ENCODE results near the gene XPNPEP3.

The XPNPEP3 gene

DNA sequence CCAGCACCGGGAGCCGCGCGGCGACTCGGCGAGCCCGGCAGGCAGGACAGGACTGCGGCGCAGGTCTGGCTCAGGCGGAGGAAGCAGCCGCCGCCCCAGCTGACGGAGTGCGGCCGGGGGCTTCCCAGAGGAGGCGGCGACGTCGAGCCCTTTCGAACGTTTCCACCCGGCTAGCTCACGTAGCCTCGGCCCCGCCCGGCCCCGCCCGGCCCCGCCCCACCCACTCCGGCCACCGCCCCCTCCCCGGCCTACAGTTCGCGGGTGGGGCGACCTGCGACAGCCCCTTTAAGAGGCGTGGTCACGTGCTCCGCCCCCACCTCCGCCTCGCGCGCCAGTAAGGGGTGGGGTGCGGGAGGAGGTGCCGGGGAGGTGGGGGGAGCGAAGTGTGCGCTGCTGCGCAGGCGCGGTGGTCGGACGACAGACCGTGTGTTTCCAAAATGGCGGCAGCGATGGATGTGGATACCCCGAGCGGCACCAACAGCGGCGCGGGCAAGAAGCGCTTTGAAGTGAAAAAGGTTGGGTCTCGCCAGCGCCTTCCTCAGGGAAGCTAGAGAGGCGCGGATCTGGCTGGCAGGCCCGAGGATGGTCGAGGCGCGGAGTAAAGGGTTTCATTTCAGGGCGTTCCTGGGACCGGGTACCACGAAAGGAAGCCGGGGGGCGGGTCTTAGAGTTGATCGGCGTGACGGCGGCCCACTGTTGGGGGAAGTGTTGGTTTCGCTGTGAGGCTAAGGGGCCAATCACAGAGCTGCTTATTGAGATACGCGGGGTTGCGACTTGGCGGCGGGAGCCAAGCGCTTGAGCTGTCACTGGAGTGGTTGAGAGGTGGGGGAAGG is 94.2 kb downstream of the XPNPEP3 start, which contains the start of gene RBX1:
Gene RBX1 (plus strand): TSS at position 417 of the 833 bp plus-strand sequence. CDS start 21 bp downstream, at position 438.
- peak; percentile 99 for DNase-seq

DNA sequence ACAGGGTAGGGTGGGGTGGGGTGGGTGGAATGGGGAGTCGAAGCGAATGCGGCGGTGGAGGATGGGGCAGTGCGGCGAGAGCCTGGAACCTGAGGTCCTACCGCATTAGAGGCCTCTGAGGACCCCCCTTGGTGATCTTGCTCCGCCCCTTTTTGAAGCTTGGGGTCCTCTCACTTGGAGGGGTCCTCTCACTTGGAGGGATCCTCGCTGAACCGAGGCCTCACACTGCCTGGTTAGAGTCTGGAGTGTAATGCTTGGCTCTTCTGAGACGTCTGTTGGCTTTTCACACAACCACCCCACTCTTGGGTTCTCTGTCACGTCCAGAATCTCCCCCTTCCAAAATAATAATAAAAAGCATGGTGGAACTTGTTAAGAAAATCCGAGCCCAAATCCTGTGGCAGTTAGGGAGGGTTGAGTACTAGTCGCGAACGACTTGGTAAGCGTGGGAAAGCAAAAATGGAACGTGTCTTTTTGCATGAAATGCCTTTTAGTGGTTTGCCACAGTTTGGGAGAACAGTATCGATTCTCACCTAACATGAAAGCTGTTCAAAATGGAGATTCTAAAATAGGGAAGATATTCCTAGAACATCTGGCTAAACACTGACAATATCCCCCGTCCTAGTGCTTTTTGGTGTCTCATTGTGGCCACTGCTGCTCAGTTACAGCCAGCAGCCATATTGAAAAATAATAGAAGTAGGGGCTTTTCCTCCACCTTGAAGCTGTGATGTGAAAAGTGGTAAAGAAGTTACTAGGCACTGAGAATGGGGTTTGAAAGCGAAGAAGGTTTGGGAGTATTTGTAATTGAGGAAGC is 95.1 kb downstream of the XPNPEP3 start:
- no peak for DNase-seq

DNA sequence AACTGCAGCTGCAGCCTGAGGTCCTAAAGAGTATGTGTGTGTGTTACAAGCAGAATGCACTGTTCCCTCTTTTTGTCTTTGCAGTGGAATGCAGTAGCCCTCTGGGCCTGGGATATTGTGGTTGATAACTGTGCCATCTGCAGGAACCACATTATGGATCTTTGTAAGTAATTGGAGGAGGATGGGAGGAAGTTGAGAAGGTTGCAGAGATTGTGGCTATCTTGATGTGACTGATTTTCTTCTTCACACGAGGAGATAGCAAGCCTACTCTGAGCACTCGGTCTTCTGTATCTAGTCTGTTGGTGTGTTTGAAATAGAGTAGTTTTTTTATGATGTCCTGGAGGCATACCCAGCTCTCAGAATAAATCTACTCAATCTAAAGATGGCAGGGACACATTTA is 96.5 kb downstream of the XPNPEP3 start:
- DNase-seq, result peak; percentile 20

DNA sequence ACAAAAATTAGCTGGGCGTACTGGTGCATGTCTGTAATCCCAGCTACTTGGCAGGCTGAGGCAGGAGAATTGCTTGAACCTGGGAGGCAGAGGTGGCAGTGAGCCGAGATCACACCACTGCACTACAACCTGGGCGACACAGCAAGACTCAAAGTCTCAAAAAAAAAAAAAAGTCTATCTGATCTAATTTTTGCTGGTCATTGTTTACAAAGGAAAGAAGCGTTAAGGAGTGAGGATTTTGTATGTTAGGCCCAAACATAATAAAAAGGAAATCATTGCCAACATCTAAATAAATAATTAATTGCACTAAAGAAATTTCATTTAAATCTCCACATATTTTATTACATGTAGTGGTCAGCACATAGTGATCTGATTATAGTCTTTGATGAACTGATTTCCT is 97.2 kb downstream of the XPNPEP3 start:
- no peak for DNase-seq

DNA sequence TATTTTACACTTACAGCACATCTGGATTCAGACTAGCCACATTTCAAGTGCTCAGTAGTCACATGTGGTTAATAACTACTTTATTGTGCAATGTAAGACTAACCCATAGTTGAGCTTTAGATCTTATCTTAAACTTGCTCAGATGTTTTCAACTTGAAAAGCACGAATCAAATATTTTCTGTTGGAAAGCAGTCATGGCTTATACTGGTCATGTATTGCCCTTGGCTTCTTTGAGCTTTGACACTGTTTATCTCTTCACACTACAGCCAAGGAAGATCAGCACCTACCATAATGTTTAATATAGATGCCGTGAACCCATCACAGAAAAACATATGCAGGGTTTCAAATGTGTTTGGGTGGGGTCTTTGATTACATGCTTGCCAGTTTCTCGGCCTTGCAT is 98.6 kb downstream of the XPNPEP3 start:
- DNase-seq, result peak; percentile 32

DNA sequence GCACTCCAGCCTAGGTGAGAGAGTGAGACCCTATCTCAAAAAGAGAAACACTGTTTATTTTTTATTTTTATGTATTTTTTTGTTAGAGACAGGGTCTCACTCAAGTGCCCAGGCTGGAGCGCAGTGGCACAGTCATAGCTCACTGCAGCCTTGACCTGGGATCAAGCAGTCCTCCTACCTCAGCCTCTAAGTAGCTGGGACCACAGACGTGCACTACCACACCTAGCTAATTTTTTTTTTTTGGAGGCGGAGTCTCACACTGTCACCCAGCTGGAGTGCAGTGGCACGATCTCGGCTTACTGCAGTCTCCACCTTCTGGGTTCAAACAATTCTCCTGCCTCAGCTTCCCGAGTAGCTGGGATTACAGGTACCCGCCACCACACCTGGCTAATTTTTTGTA is 100.7 kb downstream of the XPNPEP3 start:
- no peak for DNase-seq

DNA sequence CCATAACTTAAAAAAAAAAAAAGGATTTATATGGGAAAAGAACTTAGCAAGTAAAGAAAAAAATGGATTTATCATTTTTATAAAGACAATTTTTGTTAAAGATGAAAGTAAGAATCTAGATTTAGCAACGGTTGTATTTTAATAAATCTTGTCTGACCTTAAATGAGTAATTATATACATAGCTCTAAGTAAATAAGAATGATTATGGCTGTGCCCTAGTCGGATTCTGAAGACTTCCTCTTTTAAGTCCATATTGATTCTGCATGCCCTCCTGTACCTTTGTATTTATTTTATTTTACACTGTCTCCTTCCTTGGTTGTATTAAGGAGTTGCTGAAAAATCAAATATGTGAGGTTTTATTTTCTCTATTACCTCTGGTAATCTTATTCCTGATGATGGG is 101.4 kb downstream of the XPNPEP3 start:
- DNase-seq, result no peak

DNA sequence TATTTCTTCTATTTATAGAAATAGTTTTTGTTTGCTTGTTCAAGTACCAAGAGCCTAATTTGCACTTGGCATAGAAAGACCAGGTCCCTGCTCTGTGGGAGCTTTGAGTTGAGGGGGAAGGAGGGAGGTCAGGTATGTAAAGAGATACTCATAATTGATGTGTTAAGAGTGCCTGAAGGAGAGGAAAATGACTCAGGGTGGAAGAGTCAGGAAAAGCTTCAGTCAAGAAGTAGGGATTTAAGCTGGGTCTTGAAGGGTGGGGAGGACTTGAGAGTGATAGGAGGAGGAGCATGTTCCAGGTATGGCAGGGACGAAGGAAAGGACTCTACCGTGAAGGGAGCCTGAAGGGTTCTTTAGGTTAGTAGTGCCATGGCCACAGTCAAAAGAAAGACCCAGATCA is 103.2 kb downstream of the XPNPEP3 start:
- DNase-seq, result no peak

DNA sequence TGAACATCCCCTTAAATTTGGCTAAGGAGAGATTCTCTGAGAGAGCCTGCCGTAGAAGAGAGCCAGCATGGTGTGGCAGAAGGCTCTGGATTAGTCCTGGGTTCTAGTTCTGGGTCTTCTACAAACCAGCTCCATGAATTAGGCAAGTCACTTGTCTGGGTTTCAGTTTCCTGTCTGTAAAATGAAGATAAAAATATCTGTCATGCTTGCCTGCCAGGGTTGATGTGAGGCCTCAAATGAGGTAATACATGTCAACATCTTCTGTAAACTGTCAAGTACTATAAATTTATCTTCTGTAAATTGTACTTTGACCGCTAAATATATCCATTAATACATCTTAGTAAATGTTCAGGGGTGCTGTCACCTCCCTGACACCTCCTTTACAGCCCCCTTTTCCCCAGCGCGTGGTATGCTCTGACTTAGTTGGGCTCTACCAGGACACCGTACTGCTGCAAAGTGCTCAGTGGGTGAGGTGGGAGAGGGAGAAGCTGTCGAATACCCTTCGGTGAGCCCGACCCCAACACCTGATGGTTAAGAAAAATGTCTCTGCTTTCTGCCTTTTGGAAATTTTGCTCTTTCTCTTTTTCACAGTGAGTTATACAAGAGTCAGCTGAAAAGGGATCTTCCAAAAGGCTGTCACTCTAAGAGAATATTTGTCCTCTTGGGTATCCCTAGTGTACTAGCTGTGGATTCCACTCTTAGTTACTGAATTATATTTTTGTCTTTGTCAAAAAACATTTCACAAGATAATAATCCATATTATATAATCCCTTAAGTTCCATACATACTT is 109.2 kb downstream of the XPNPEP3 start:
- DNase-seq, result no peak

DNA sequence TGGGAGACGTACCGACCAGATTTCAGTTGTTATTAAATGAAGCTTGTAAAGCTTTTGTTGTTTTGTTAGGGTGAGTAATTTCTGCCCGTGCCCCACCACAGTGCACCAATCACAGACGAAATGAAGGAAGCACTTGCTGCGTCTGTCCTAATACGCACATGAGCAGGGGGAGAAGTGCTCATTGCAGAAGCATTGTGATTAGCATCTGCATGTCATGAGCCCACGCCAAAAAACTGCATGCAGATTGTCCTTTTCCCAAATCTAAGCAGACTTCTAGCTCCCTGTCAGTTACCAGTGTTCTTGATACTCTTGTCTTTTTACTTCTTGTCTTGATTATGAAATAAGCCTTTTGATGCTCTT is 109.8 kb downstream of the XPNPEP3 start:
- no peak for DNase-seq

DNA sequence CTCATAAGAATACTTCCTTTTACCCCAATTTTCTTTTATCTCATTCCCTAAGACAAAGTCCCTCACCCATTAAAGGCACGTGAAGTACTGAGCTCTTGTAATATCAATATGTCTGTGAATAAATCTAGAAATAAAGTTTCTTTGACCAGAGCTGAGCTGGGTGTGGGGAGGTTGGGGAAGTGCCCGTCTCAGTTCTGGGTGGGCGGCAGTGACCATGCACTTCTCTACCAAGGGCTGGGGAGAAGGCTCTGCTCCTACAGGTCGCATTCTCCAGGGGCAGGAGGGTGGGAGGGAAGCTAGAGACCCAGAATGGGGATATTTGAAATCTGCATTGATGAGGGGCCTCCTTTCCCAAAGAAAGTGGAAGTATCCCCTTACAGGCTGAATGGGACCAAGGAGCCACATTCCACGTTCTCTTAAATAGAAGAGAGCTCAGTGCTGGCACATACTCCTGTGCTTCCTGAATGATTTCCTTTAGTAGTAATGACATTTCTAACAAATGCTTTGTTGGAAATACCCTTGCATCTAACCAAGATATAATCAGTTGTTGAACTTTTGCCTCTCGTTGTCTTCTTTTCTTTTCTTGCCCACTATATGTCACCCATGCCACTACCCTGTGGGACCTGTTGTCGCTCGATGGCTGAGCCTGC is 110.3 kb downstream of the XPNPEP3 start:
- DNase-seq, result no peak

DNA sequence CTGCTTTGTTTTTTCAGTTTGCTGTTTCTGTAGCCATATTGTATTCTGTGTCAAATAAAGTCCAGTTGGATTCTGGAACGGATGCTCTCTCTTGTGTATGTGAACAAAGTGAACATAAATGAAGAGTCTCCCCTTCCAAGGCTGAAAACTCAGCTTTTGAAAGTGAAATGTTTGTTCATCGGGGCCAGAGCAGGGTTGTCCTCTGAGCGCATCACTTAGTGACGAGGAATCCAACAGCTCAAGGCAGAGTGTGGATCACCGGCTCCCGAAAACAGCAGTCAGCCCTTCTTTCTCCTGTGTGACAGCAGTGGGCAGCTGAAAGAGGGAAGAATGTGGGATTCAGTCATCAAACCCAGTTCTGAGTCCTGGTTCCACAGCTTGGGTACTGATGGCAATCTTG is 115.6 kb downstream of the XPNPEP3 start:
- no peak for DNase-seq

DNA sequence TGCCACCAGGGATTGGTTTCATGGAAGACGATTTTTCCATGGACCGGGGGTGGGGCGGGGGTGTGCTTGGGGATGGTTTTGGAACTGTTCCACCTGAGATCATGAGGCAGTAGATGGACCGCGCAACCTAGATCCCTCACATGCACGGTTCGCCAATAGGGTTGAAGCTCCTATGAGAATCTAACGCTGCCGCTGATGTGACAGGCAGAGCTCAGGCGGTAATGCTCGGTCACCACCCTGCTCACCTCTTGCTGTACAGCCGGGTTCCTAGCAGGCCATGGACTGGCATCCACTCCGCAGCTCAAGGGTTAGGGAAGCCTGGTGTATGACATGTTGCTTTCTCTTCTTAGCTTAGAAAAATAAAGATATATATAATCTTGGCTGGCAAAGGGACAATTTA is 116.2 kb downstream of the XPNPEP3 start:
- no peak for DNase-seq

DNA sequence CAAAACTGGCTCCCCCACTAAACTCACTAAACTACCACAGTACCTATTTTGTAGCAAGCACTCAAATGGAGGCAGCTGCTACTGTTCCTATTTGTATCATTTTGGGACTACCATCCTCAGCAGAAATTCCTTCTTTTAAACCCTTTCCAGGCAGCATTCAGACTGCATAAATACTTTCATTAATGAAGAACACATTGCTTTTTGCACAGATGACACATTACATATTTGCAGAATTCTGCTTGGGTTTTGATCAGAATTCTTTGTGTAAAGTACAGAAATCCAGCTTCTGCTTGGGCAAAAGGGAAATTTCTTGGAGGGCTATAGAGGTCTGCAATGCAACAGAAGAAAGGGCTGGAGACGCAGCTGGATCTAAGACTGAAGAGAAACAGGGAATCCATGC is 118.4 kb downstream of the XPNPEP3 start:
- DNase-seq, result peak; percentile 56

DNA sequence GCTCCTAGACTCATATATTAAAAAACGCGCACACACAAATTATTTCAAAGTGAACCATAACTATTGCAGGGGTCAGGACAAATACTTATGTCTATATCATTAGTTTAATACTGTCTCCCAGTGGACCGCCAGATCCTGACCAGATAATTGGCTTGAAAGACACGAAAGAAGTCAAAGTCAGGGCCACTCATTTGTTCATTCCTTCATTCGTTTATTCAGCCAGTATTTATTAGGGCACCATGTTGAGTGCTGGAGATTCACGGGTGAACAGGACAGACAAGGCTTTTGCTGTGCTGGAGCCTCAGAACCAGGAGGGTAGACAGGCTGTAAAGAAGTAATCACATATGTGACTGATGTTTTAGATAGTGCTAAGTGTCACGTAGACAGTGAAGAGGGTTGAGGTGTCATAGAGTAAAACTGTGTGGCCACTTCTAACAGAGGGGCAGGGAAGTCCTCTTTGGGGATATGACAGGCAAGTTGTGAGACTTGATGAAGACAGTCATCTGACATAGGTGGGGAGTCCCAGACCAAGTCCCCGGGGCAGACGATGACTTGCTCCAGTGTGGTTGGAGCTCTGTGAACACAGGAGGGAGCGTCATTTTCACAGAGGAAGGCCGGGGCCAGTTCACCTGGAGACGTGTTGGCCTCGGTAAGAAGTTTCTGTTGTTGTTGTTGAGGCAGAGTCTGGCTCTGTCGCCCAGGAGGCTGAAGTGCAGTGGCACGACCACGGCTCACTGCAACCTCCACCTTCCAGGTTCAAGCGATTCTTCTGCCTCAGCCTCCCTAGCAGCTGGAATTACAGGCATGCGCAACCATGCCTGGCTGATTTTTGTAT is 120.1 kb downstream of the XPNPEP3 start:
- DNase-seq, result no peak

DNA sequence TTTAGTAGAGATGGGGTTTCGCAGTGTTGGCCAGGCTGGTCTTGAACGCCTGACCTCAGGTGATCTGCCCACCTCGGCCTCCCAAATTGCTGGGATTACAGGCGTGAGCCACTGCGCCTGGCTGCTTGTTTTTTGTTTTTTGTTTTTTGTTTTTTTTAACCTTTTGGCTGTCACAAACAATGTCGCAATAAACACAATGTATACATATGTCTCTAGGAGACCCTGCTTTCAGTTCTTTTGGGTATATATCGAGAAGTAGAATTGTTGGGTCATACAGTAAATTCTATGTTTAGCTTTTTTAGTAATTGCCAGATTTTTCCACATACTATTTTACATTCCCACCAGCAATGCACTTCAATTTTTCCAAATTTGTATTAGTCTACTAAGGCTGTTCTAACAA is 122.2 kb downstream of the XPNPEP3 start:
- no peak for DNase-seq

DNA sequence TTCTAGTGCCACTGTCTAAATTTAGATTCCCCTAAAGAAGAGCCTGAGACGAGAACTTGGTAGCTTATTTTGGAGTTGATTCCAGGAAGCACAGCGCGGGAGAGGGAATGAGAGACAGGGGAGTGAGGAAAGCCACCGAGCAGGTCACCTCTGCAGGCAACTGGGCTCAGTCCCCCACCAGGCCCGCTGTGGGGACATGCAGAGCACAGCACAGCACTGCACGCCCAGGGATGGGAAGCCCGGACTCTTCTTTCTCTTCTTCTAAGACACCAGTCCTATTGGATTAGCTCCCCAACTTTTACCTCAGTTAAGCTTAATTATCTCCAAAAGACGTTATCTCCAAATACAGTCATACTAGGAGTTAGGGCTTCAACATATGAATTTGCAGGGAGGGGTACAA is 122.9 kb downstream of the XPNPEP3 start:
- DNase-seq, result no peak
